ENCODE results near the gene C1orf115.

C1orf115 gene

DNA sequence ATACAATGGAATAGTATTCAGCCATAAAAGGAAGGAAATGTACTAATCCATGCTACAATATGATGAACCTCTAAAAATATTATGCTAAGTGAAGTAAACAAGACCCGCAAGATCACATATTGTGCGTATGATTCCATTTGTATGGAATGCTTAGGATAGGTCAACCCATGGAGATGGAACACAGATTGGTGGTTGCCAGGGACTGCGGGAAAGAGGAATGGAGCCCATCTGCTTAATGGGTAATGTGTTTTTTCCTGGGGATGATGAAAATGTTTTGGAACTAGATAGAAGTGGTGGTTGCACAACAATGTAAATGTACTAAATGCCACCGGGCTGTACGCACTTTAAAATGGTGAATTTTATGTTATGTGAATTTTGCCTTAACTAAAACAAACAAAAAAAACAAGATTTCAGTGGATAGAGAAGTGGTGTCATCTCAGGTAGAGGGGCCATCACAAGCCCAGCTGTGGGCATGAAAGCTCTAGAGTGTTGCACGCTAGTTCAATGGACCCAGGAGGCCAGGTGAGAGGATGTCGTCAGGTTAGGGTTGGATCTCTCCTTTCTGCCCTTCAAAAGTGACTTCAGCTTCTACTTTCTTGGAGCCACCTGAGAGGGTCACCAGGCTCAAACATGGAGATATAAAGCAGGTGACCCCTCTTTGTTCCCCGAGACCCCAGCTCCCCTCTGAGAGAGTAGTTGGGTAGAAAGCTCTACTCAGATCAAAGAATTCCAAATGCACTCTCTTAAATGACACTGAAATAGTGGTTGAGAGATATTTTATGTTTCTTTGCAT is 2.5 kb downstream of the C1orf115 start:
- Histone ChIP-seq H3K4me1 (no peaks in the 10 kb centered on the region), H3K9ac (no peak overlapping the region), H3K4me3 (ENCODE audit: low read depth, low read length) (no peak overlapping the region), H3K27ac (no peak overlapping the region), H3K36me3 (ENCODE audit: control insufficient read depth, insufficient read depth, low read length) (no peaks in the 10 kb centered on the region), H3K4me2 (ENCODE audit: low read length) (no peak overlapping the region), H3K79me2 (peaks cover 2% of the 10 kb centered on the region), H3K27me3 (ENCODE audit: control insufficient read depth, insufficient read depth, low read length) (no peaks in the 10 kb centered on the region), H2AFZ (no peak overlapping the region), H3K9me3 (ENCODE audit: control insufficient read depth, low read length) (no peaks in the 10 kb centered on the region)
- TF ChIP-seq, protein P1, sequence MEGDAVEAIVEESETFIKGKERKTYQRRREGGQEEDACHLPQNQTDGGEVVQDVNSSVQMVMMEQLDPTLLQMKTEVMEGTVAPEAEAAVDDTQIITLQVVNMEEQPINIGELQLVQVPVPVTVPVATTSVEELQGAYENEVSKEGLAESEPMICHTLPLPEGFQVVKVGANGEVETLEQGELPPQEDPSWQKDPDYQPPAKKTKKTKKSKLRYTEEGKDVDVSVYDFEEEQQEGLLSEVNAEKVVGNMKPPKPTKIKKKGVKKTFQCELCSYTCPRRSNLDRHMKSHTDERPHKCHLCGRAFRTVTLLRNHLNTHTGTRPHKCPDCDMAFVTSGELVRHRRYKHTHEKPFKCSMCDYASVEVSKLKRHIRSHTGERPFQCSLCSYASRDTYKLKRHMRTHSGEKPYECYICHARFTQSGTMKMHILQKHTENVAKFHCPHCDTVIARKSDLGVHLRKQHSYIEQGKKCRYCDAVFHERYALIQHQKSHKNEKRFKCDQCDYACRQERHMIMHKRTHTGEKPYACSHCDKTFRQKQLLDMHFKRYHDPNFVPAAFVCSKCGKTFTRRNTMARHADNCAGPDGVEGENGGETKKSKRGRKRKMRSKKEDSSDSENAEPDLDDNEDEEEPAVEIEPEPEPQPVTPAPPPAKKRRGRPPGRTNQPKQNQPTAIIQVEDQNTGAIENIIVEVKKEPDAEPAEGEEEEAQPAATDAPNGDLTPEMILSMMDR (IDR thresholded peaks at IDR 0.05): no peak

DNA sequence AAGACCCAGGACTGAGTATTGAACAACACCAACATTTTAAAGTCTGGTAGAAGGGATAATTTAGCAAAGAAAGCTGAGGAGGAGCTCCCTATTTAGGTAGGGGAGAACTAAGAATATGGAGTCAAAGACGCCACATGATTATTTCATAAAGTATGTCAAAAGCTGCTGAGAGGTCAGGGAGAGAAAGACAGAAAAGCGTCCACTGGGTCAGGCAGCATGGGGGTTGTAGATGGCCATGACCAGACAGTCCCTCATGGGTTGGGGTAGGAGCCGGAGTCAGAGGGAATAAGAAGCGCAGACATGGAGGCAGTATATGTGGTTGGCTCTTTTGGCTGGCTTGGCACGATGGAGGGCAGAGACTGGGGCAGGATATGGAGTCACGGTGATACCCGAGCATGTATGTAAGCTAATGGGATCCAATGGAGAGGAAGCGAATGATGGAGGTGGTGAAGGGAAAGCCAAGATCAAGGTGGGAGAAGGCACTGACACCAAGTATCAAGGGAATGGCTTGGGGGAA is 4.8 kb downstream of the C1orf115 start:
- Histone ChIP-seq H3K27me3 (ENCODE audit: control insufficient read depth, insufficient read depth, low read length) (no peaks in the 10 kb centered on the region), H3K4me2 (ENCODE audit: low read length) (no peak overlapping the region), H3K4me1 (no peaks in the 10 kb centered on the region), H3K27ac (no peak overlapping the region), H3K36me3 (ENCODE audit: control insufficient read depth, insufficient read depth, low read length) (no peaks in the 10 kb centered on the region), H3K9ac (no peak overlapping the region), H2AFZ (no peak overlapping the region), H3K4me3 (ENCODE audit: low read depth, low read length) (no peak overlapping the region), H3K79me2 (no peaks in the 10 kb centered on the region), H3K9me3 (ENCODE audit: control insufficient read depth, low read length) (no peaks in the 10 kb centered on the region)
- TF ChIP-seq, protein P1 (IDR thresholded peaks at IDR 0.05): no peak

DNA sequence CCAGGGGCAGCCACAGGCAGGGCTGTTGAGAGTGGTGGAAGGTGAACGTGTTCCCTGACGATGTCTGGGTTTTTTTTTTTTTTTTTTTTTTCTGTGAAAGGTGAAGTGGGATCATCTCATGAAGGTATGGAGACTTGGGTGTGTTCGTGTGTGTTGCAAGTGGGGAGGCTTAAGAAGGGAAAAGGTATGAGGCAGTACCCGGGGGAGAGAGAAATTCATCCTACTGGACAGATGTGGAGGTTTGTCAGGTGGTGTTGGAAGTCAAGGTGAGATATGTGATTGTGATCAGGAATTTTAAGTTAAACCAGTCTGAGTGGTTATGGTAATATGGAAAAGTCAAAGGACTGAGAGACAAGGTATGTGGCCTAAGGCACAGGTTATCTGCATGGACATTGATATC is 5.3 kb downstream of the C1orf115 start:
- Histone ChIP-seq H3K36me3 (ENCODE audit: control insufficient read depth, insufficient read depth, low read length) (no peaks in the 10 kb centered on the region), H3K27me3 (ENCODE audit: control insufficient read depth, insufficient read depth, low read length) (no peaks in the 10 kb centered on the region), H3K4me1 (no peaks in the 10 kb centered on the region), H3K27ac (no peak overlapping the region), H3K4me2 (ENCODE audit: low read length) (no peak overlapping the region), H3K9me3 (ENCODE audit: control insufficient read depth, low read length) (no peaks in the 10 kb centered on the region), H3K9ac (no peak overlapping the region), H3K79me2 (no peaks in the 10 kb centered on the region), H3K4me3 (ENCODE audit: low read depth, low read length) (no peak overlapping the region), H2AFZ (no peak overlapping the region)
- TF ChIP-seq, protein P1 (IDR thresholded peaks at IDR 0.05): no peak

DNA sequence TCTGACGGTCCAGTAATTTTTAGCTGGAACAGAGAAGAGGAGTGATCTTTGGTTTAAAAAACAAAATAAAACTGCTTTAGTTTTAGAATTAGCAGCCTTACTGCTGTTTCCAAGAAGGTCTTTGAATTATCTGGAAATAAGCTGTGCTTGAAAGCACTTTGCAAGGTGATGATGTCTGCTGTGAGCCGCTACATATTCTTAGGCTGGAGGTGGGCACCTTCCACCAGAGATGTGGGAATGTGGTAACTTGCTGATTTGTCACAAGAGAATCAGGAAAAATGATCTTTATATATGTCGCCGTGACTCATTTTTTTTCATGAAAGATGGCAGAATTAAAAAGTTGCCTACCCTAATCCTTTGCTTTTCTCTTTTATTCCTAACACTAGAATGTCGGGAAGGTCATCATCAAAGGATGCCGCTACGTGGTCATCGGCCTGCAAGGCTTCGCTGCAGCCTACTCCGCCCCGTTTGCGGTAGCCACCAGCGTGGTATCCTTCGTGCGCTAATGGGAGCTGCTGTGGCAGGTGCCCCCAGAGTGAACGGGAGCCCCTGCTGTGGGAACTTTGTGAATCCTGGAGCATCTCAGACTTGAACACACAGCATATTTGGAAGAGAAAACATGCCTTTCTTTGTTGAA is 6.2 kb downstream of the C1orf115 start:
- Histone ChIP-seq H3K9me3 (ENCODE audit: control insufficient read depth, low read length) (no peaks in the 10 kb centered on the region), H3K79me2 (no peaks in the 10 kb centered on the region), H3K4me3 (ENCODE audit: low read depth, low read length) (no peak overlapping the region)

More for the DNA sequence above, 6.2 kb downstream of the C1orf115 start:
- Histone ChIP-seq H3K9ac (no peak overlapping the region), H3K27me3 (ENCODE audit: control insufficient read depth, insufficient read depth, low read length) (no peaks in the 10 kb centered on the region), H3K36me3 (ENCODE audit: control insufficient read depth, insufficient read depth, low read length) (no peaks in the 10 kb centered on the region), H2AFZ (no peak overlapping the region), H3K4me1 (no peaks in the 10 kb centered on the region), H3K27ac (no peak overlapping the region), H3K4me2 (ENCODE audit: low read length) (no peak overlapping the region)
- TF ChIP-seq, protein P1 (IDR thresholded peaks at IDR 0.05): no peak

Data from parathyroid adenoma (tissue), 2 donors.